HG03097 (cell line): ENCODE results near the gene ETV2.
A peak's percentile ranks its signal among the peaks of the same experiment; 100 is the strongest.

Source experiments
- ATAC-seq: cut with Tn5 transposase; IDR thresholded peaks from one replicate; pipeline ENCODE4 v1.9.1; 2021; ENCODE audit not compliant: unreplicated experiment, low FRiP score

ETV2 gene

DNA sequence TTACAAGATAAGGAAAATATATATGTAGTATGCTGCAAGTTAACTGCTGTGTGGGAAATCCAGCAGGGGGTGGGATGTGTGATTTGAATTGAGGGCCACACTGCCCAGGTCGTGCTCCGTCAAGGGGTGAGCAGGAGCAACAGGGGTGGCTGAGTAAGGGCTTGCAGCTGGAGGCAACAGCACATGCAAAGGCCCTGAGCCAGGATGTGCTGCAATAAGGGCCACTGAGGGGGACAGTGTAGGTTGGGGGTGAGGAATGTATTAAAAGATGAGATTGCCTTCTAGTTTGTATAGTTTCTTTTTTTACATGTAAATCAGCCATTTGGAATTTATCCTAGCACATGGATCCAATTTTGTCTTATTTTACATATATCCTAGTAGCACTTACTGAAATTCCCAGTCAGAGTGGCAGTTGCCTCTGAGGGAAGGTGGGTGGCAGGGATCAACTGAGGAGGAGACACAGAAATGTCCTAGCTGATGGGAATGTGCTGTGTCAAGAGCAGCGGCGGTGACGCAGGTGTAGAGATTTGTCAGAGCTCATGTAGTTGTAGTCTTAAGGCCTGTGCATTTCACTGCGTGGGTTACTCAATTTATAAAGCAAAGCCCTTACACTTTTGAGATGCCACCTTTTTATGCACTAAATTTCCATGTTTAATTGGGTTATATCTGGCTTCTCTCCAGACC lies 18.1 kb upstream of the ETV2 start:
- no peak for ATAC-seq

DNA sequence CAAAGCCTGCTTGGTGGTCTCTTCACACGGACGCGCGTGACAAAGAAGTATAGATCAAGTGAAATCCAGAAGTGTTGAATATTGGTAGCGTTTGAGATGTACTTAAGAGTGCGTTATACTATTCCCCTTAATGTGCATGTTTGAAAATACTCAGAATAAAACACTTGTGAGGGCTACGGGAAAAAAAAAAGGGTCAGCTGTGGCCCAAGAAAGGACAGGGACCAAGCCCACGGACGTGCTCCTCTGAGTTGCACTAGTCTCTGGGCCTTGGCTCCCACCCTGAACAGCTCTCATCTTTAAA lies 13.3 kb upstream of the ETV2 start:
- ATAC-seq, result no peak

DNA sequence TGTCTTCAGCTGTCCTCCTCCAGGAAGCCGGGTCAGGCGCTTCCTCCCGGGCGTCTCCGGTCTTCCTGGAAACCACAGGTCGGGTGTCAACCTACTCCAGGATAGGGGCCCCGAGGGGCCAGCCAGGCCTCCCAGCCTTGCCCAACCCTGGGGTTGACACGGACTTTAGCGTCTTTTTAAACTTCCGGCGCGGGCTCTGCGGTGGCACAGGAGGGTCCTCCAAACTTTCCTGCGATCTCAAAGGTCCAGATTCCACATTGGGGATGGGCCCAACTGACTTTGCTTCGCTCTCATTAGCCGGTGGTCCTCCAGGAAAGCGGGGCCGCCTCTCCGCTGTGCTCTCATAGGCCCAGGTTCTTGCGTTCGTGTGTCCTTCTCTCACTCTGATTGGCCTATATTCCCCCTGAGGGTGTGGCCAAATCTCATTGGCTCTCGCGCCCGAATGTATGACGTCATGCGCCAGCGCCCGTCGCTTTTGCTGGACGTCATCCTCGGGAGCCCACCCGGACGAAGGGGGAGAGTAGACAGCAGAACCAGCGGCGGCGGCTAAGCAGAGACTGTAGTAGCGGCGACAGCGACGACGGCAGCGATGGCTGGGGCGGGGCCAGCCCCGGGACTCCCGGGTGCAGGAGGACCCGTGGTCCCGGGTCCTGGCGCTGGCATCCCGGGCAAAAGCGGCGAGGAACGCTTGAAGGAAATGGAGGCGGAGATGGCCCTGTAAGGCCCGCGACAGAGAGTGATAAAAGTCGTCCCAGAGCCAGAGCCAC lies 12.8 kb upstream of the ETV2 start, which contains the start of gene RBM42:
RBM42 (plus strand) TSS at position 472 of the 767 bp plus-strand sequence; CDS start at position 590, 118 bp downstream.
- peak; percentile 85 for ATAC-seq

DNA sequence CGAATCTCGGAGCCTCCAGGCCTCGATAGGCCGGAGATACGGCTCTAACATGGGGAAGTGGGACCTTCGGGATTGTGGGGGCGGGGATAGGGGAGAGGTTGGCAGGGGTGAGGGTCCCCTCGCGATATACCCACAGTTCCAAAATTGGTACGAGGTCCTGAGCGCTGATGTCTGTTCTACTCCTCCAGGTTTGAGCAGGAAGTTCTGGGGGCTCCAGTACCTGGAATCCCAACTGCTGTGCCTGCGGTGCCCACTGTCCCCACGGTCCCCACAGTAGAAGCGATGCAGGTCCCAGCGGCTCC lies 12.3 kb upstream of the ETV2 start:
- no peak for ATAC-seq

DNA sequence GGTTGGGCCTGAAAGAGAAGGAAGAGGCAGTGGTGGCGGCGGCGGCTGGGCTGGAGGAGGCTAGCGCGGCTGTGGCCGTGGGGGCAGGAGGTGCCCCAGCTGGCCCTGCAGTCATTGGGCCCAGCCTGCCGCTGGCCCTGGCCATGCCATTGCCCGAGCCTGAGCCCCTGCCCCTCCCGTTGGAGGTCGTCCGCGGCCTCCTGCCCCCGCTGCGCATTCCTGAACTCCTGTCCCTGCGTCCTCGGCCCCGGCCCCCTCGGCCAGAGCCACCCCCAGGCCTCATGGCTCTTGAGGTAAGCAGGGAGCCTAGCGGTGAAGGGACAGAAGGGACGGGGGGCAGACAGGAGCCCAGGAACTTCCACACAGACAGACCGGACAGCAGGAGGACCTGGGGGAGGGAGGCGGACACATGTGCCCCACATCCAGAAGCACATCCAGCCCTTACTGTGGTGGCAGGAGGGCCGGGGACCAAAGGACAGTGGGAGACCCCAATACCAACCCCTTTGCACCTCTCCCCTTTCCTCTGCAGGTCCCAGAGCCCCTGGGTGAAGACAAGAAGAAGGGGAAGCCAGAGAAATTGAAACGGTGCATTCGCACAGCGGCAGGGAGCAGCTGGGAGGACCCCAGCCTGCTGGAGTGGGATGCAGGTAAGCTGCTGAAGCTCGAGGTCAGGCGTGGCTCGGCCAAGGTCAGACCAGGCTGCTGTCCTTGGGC lies 7.7 kb upstream of the ETV2 start:
- ATAC-seq, result no peak

DNA sequence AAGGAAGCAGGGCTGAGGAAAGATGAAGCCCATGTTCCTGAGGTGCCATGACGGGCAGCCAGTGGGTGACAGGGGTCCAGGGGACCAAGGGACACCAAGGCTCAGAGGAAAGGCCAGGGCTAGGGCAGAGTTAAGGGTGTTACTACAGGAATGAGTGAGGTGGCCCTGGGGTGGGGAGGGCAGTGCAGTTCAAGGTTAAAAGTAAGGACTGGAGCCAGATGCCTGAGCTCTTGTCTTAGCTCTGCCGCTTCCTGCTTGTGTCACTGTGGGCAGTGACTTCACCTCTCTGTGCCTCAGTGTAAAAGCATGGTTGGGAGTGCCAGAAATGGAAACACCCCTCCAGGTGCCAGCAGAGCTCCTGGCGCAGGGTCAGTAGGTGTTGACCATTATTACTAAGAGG lies 4.9 kb upstream of the ETV2 start:
- ATAC-seq, result no peak

DNA sequence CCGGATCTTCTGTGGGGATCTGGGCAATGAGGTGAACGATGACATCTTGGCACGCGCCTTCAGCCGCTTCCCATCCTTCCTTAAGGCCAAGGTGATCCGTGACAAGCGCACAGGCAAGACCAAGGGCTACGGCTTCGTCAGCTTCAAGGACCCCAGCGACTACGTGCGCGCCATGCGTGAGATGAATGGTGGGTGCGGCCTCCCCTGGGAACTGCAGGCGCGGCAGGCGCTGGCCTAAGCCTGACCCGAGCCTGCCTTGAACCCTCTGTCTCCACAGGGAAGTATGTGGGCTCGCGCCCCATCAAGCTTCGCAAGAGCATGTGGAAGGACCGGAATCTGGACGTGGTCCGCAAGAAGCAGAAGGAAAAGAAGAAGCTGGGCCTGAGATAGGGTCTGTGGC lies 4.4 kb upstream of the ETV2 start:
- no peak for ATAC-seq

DNA sequence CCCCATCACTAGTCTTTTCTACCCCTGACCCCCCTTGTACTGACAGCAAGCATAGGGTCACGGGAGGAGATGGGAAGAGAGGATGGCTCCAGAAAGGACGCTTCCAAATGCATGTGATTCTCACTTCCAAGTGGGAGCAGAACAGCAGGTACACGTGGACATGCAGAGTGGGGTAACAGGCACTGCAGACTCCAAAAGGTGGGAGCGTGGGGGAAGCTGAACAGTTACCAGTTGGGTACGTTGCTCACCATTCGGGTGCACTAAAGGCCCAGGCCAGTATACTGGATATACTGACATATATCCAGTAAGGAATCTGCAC lies 2.3 kb upstream of the ETV2 start:
- no peak for ATAC-seq

DNA sequence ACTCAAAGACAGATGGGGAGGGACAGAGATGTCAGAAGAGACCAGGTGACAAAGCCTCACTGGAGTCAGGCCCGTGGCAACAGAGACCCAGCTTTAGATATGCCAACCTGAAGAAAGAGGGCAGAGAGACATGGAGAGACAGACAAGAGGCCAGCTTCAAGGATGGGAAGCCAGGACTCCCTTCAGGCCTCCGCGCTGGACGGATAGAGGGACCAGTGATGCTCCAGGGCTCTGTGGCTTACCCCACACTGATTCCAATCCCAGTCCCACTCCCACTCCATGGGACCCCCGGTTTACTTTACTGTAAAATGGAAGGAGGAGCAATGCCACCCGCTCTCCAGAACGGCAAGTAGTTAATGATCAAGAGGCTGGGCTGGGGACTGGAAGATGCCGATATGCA lies 1.7 kb upstream of the ETV2 start:
- ATAC-seq, result no peak

DNA sequence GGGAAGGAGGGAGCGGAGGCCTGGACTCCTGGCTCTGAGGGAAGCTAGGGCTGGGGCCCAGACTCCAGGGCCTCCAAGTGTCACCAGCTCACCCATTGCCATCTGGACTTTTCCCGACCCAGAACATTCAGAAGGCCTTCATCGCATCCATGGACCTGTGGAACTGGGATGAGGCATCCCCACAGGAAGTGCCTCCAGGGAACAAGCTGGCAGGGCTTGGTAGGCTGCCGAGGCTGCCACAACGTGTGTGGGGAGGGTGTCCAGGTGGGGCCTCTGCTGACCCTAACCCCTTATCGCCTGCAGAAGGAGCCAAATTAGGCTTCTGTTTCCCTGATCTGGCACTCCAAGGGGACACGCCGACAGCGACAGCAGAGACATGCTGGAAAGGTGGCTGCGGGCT lies 767 bp downstream of the ETV2 start:
- no peak for ATAC-seq

DNA sequence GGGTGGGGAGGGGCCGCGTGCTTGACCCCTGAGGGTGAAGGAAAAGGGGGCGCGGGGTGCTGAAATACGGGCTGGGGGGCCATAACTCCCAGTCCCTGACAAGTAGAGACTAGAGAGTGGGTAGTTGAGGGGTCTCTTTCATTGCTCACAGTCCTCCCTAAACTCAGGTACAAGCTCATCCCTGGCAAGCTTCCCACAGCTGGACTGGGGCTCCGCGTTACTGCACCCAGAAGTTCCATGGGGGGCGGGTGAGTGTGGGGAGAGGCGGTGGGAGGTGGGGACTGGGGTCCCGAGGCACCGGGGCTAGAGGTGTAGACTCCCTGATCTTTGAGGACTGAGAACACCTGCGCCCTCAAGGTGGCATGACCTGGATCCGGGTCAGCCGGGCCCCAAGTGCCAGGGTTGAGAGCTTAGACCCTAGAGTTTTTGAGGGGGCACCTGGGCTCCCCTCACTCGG lies 1.3 kb downstream of the ETV2 start:
- no peak for ATAC-seq

DNA sequence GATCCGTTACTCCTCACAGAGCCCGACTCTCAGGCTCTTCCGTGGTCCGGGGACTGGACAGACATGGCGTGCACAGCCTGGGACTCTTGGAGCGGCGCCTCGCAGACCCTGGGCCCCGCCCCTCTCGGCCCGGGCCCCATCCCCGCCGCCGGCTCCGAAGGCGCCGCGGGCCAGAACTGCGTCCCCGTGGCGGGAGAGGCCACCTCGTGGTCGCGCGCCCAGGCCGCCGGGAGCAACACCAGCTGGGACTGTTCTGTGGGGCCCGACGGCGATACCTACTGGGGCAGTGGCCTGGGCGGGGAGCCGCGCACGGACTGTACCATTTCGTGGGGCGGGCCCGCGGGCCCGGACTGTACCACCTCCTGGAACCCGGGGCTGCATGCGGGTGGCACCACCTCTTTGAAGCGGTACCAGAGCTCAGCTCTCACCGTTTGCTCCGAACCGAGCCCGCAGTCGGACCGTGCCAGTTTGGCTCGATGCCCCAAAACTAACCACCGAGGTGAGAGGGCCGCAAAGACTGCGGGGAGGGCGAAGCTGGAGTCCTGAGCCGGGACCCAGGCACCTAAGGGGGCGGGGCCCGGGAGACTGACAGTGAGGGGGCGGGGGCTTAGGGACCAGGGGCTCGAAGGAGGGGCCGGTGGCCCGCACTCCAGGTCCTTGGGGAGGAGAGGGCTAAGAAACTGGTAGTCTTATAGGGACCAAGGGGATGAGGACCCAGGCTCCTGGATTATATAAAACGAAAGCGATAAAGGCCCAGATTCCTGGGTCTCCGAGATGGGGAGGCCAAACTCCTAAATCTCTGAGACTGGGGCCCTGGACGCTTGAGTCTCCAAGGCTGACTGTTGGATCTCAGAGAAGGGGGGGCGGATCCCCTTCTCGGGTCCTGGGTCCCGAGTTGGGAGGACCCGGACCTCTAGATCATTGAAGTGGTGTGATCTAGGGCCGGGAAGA lies 2.0 kb downstream of the ETV2 start:
- ATAC-seq, result peak; percentile 41

DNA sequence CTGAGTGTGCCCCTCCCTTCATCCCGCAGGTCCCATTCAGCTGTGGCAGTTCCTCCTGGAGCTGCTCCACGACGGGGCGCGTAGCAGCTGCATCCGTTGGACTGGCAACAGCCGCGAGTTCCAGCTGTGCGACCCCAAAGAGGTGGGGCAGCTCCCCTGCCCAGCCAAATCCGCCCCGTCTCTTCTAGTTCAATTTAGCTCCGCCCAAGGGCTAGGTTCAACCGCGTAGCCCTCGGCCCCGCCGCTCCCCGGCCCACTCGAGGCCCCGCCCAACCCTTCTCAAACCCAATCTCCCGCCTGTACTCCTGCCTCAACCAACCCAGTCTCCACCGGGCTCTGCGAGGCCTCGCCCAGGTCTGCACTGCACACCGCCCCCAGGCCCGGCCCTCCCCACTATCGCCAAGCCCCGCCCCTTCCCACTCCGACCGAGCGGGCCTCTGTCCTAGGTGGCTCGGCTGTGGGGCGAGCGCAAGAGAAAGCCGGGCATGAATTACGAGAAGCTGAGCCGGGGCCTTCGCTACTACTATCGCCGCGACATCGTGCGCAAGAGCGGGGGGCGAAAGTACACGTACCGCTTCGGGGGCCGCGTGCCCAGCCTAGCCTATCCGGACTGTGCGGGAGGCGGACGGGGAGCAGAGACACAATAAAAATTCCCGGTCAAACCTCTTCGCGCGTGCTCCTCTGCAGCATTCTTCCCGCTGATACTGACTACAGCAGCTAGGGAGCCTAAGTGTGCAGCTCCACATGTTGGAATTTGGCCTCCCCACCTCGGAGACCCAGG lies 2.9 kb downstream of the ETV2 start:
- ATAC-seq, result peak; percentile 55

DNA sequence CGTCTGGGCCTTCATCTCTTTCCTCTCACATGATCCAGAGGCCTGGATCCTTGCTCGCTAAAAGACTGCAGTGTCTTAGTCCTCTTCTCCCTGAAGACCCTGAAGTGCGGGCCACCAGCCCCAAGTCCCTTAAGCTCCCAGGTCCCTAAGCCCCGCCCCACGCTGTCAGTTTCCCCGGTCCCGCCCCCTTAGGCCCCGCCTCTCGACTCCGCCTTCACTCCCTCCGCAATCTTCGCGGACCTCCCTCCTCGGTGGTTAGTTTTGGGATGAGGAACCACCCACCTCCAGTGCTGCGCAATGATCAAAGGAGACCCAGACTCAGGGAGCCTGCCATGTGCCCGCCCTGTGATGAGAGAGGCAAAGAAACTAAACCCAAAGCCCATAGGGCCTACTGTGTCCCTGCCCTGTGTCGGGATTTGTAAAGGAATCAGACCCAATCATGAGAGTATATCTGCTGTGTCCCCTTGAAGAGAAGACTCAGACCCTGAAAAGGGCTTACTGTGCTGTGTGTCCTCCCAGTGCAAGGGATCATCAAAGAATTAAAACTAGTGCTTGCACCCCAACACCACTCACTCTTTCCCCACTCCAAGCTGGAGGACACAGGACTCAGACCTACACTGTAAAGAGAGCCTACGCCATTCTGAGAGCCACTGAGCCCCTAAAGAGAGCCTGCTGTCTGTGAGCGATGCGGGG lies 3.6 kb downstream of the ETV2 start:
- no peak for ATAC-seq

DNA sequence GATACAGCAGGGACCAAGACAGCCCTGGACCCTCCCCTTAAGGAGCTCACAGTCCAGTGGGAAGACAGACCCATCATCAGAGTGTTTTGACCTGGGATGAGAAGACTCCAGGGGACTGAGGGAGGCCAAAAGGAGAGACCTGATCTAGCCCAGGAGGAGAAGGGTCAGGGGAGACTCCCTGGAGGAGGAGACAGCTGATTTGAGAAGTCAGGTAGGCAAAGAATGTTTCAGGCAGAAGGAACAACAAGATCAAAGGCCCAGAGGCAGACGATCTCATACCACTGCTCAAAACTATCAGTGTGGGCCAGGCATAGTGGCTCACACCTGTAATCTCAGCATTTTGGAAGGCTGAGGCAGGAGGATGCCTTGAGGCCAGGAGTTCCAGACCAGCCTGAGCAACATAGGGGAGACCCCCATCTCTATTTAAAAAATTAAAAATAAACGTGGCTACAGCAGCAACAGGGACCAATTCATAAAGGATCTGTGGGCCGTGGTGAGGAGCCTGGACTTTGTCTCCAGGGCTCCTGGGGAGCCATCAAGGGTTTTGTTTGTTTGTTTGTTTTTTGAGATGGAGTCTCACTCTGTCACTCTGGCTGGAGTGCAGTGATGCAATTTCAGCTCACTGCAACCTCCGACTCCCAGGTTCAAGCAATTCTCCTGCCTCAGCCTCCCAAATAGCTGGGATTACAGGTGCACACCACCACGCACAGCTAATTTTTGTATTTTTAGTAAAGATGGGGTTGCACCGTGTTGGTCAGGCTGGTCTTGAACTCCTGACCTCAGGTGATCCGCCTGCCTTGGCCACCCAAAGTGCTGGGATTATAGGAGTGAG lies 4.4 kb downstream of the ETV2 start:
- no peak for ATAC-seq

DNA sequence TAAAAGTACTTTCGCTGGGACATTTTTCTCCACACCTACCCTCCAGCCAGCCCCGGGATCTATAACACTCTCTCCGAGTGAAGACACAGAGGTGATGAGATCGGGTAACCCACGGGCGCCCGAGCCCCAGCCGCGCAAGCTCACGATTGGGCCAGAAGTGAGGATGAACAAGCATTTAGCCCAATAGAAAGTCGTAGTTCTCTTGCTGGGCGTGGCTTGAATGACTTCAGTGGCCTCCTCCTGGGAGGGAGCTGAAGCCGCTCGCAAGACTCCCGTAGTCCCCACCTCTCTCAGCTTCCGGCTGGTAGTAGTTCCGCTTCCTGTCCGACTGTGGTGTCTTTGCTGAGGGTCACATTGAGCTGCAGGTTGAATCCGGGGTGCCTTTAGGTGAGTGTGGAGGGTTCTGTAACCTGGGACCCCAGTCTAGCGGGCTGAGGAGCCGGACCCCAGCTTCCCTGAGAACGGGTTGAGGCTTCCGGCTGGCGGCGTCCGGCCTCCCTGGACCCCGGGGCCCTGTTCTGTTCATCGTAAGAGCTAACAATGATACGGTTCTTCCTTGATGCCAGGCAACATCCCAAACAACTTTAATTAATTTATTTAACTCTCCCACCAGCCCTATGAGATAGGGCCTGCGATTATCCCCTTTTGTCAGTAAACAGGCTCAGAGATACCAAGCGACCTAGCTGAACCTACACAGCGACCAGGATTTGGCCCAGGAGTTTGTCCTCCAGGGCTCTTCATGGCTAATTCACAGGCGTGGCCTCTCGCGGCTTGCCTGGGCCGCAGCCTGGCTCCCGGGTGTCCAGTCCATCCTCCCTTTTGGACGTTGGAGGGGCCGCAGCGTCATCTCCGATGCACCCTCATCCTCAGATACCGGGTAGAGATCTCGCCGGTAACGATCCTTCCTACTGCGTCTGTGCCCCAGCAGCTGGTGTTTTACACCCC lies 6.7 kb downstream of the ETV2 start, which contains the start of gene COX6B1:
COX6B1 (plus strand) TSS at position 307 of the 945 bp plus-strand sequence. CDS start 2,921 bp downstream, outside the sequence.
- ATAC-seq, result peak; percentile 60

DNA sequence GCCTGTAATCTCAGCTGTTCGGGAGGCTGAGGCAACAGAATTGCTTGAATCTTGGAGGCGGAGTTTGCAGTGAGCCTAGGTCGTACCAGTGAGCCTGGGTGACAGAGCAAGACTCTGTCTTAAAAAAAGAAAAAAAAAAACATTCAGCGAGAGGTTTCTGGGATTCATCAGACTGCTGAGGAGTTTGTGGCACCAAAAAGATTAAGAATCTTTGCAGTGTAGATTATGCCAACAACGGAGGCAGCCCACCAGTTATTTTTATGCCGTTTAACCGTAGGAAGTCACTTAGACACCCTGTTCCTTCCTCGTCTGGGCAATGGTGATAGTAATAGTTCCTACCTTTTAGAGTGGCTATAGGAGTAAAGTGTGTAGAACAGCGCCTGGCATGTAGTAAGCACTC lies 9.0 kb downstream of the ETV2 start:
- ATAC-seq, result no peak
